ENCODE results near the gene IFTAP. TPM values are rescaled to one million over a fixed set of nuclear protein-coding genes. Genes with fewer than 3 reads are reported as not detected.

IFTAP gene
- total RNA-seq, 1 experiment from 2014 or later = 13.8 TPM

DNA sequence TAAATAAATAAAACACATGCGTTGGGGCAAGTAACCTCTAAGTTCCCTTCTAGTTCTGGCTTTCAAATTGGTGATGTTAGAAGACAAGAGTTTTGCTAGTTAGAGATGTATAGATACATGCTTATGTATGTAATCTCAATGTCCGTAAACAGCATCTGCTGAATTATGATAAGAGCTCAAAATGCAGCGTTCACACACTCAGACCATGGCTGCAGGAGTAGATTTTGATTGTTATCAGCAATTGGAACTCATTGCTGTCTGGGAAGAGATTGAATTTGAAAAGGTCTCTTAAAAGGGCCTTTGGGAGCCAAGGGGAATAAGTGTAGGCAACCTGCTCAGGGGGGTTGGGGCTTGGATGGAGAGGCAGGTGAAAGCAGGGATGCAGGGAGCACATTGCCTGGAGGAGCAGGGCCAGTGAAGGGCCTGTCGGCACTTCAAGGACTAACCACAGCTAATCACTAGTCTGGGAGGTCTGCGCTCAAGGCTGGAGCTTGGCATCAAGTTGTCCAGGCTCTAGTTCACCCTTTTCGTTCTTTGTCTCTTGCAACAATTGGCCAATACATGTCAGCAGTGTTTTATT is 29.2 kb upstream of the IFTAP start:
- DNase-seq (ENCODE audit: low read depth, low spot score) (no peak), ATAC-seq (no peak)
- POLR2A ChIA-PET = no interaction called here
- no peak overlapping the region for H3K27ac ChIP-seq (ENCODE audit: low read depth, low read length)
- RAD21 ChIA-PET (ENCODE audit: low non-redundant PET in 1 of 2, low total read pairs in 2 of 2, uncharacterized antibody in 2 of 2, unreplicated experiment in 2 of 2) = interaction anchor here in 1 of 2 experiments (1.7 kb wide), 1 partner anchor 182 kb away, joined by 7 read pairs; no protein-coding TSS in a partner anchor
- no peaks in the 10 kb centered on the region for H3K9me3 ChIP-seq (ENCODE audit: control insufficient read depth in 1 of 2, insufficient read depth in 1 of 2, low read depth in 1 of 2, low read length in 2 of 2)
- TF ChIP-seq YY1 (IDR thresholded peaks at IDR 0.05; ENCODE audit: extremely low read depth, insufficient replicate concordance, low read depth, low read length) (no peak), POLR2AphosphoS5 (IDR thresholded peaks at IDR 0.05; ENCODE audit: low read depth, low read length) (no peak), TCF7L2 (IDR thresholded peaks at IDR 0.05; ENCODE audit: borderline replicate concordance, extremely low read depth, insufficient read depth, insufficient read length) (no peak), FOSL1 (IDR thresholded peaks at IDR 0.05; ENCODE audit: low read depth) (no peak), RAD21 (IDR thresholded peaks at IDR 0.05; ENCODE audit: low read depth) (no peak)
- TF ChIP-seq, protein P1, sequence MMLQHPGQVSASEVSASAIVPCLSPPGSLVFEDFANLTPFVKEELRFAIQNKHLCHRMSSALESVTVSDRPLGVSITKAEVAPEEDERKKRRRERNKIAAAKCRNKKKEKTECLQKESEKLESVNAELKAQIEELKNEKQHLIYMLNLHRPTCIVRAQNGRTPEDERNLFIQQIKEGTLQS (IDR thresholded peaks at IDR 0.05) = no peak
- H4K20me1 ChIP-seq (ENCODE audit: insufficient read depth) = no peaks in the 10 kb centered on the region
- H3K79me2 ChIP-seq (ENCODE audit: insufficient read depth, low read length) = no peaks in the 10 kb centered on the region
- H3K9me2 ChIP-seq (ENCODE audit: insufficient read depth) = no peaks in the 10 kb centered on the region
- no peak overlapping the region for H3K4me3 ChIP-seq (replicated peaks in 1 of 2; ENCODE audit: low read depth in 1 of 2, low read length in 2 of 2)
- BruUV-seq (replicated peaks) = no TSS peak
- H2AFZ ChIP-seq (ENCODE audit: low read depth, low read length, poor library complexity, severe bottlenecking) = no peak overlapping the region
- H3K27me3 ChIP-seq (ENCODE audit: insufficient read depth, low read length) = peaks cover 34% of the 10 kb centered on the region
- no peak overlapping the region for H3K4me2 ChIP-seq (ENCODE audit: low read length)
- intact Hi-C loops (cut with micrococcal nuclease) = no loop called here
- H3K36me3 ChIP-seq (ENCODE audit: control insufficient read depth in 1 of 2, insufficient read depth in 2 of 2, low read length in 2 of 2) = no peaks in the 10 kb centered on the region
- H3K4me1 ChIP-seq (ENCODE audit: control insufficient read depth in 1 of 2, insufficient read depth in 2 of 2, low read length in 2 of 2) = no peaks in the 10 kb centered on the region
- H3K9ac ChIP-seq (ENCODE audit: low read length) = no peak overlapping the region
- CTCF ChIA-PET = interaction anchor here (0.7 to 3.3 kb wide), 8 partner anchors 8 to 182 kb away, joined by 3 to 69 read pairs (median 8); no protein-coding TSS in a partner anchor

DNA sequence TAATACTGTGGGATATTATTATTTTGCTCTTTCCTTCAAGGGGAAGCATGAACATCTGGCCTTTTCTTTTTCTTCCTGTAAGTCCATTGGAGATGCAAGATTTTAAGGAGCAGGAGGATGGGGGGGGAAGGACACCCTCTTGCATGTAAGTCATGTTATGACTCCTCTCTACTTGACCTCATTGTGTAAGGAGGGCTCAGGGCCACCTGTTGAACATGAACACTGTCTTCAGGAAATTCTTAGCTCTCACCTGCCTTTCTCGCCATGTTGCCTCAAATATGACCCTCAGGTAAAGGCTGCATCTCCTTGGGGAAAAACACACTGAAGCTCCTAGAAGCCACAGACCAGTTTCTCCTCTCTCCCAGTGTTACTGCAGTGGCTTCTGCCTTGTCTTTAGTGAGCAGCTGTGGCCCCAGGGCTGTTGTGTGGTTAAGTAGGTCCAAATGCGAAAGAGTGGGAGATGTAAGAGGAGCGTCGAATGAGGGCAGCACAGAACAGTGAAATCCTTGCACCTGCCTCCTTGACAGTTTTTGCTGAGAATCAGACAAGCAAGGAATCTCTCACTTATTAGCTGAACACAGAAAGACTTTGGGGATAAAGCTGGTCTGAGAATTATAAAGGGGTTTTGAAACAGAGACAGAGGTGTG is 27.8 kb upstream of the IFTAP start:
- Histone ChIP-seq H4K20me1 (ENCODE audit: insufficient read depth) (no peaks in the 10 kb centered on the region), H3K79me2 (ENCODE audit: insufficient read depth, low read length) (no peaks in the 10 kb centered on the region), H3K9me2 (ENCODE audit: insufficient read depth) (no peaks in the 10 kb centered on the region), H3K4me3 (replicated peaks in 1 of 2; ENCODE audit: low read depth in 1 of 2, low read length in 2 of 2) (no peak overlapping the region), H3K27ac (ENCODE audit: low read depth, low read length) (no peak overlapping the region), H3K9me3 (ENCODE audit: control insufficient read depth in 1 of 2, insufficient read depth in 1 of 2, low read depth in 1 of 2, low read length in 2 of 2) (no peaks in the 10 kb centered on the region), H3K4me2 (ENCODE audit: low read length) (no peak overlapping the region), H2AFZ (ENCODE audit: low read depth, low read length, poor library complexity, severe bottlenecking) (no peak overlapping the region), H3K27me3 (ENCODE audit: insufficient read depth, low read length) (peaks cover 48% of the 10 kb centered on the region), H3K9ac (ENCODE audit: low read length) (no peak overlapping the region), H3K4me1 (ENCODE audit: control insufficient read depth in 1 of 2, insufficient read depth in 2 of 2, low read length in 2 of 2) (no peaks in the 10 kb centered on the region), H3K36me3 (ENCODE audit: control insufficient read depth in 1 of 2, insufficient read depth in 2 of 2, low read length in 2 of 2) (no peaks in the 10 kb centered on the region)
- BruUV-seq (replicated peaks) = no TSS peak
- DNase-seq (ENCODE audit: low read depth, low spot score) (no peak), ATAC-seq (no peak)
- ChIA-PET RAD21 (ENCODE audit: low non-redundant PET in 1 of 2, low total read pairs in 2 of 2, uncharacterized antibody in 2 of 2, unreplicated experiment in 2 of 2) (no interaction called here), POLR2A (no interaction called here), CTCF (interaction anchor here (0.7 to 0.8 kb wide), 2 partner anchors 180 to 182 kb away, joined by 3 to 5 read pairs; no protein-coding TSS in a partner anchor)
- intact Hi-C loops (cut with micrococcal nuclease) = no loop called here
- TF ChIP-seq, protein P1 (IDR thresholded peaks at IDR 0.05) = no peak
- no peak for TF ChIP-seq EZH2phosphoT487 (IDR thresholded peaks at IDR 0.05; ENCODE audit: borderline replicate concordance)
- no peak for TF ChIP-seq ZFX (IDR thresholded peaks at IDR 0.05)
- TF ChIP-seq YY1 (IDR thresholded peaks at IDR 0.05; ENCODE audit: extremely low read depth, insufficient replicate concordance, low read depth, low read length) = no peak
- no peak for TF ChIP-seq CEBPB (IDR thresholded peaks at IDR 0.05; ENCODE audit: low read depth)
- TF ChIP-seq POLR2A (IDR thresholded peaks at IDR 0.05; ENCODE audit: borderline replicate concordance, extremely low read depth, insufficient read depth, insufficient read length) = no peak
- TF ChIP-seq EZH2 (IDR thresholded peaks at IDR 0.05) = no peak
- TF ChIP-seq, protein P2, sequence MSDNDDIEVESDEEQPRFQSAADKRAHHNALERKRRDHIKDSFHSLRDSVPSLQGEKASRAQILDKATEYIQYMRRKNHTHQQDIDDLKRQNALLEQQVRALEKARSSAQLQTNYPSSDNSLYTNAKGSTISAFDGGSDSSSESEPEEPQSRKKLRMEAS (IDR thresholded peaks at IDR 0.05) = no peak
- TF ChIP-seq SRF (IDR thresholded peaks at IDR 0.05; ENCODE audit: low read depth) = no peak
- TF ChIP-seq POLR2AphosphoS5 (IDR thresholded peaks at IDR 0.05; ENCODE audit: low read depth, low read length) = no peak
- no peak for TF ChIP-seq CTCF (IDR thresholded peaks at IDR 0.05 in 2 of 3, conservative IDR thresholded peaks at IDR 0.05 in 1 of 3; ENCODE audit: borderline replicate concordance in 1 of 3, insufficient read depth in 1 of 3, low read depth in 2 of 3, low read length in 2 of 3)
- TF ChIP-seq SP1 (IDR thresholded peaks at IDR 0.05; ENCODE audit: low read depth) = no peak
- no peak for TF ChIP-seq ZNF274 (IDR thresholded peaks at IDR 0.05; ENCODE audit: low read depth, low read length)
- no peak for TF ChIP-seq JUND (IDR thresholded peaks at IDR 0.05)
- no peak for TF ChIP-seq ELF1 (IDR thresholded peaks at IDR 0.05; ENCODE audit: borderline replicate concordance, low read depth)
